Renal cortex interstitium (tissue), 11 donors: ENCODE results near the gene KRT3. TPM values are rescaled to one million over a fixed set of nuclear protein-coding genes. Genes with fewer than 3 reads are reported as not detected.
"Not testable (repeated sequence)": the region's sequence is repeated elsewhere in the genome, so short reads cannot be mapped to it uniquely, and the experiment has no call there.

Source experiments
- DNase-seq, 11 donors: peaks; one replicate each; pipeline ENCODE4 v3.0.0-alpha.2; 2013; ENCODE audit warnings: low read depth in 9 of 11, low spot score in 4 of 11; ENCODE audit errors: extremely low read depth in 1 of 11
- polyA plus RNA-seq, 3 donors: library from polyadenylated mRNA; unstranded; fragments of 120-200 nt; gene quantifications; one replicate each; pipeline ENCODE4 v1.2.1, GENCODE V29; 2013; ENCODE audit not compliant: insufficient read length in 3 of 3

Gene KRT3
- polyA plus RNA-seq, 3 donors = not detected

GRCh38 chr12:52771088-52771487, 24.8 kb downstream of the KRT3 start:
- no peak for DNase-seq

DNA sequence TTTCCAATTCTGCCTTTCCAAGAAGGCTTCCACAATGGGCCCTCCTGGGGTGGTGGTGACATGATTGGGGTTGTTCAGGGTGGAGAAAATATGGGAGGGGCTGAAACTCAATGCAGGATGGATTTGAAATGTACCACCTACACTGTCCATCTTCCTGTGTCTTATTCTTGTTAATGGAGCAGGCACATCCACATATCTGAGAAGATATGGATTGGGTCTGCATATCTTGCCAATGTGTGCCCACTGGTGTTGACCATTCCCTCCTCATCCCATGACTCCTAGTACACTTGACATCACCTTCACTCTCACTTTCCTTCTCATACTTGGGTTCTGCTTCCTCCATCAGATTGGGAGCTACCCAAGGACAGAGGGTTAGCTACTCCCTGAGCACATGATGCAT, 26.0 kb downstream of the KRT3 start:
- no peak for DNase-seq

- DNase-seq = no peak
These were observed 26.6 kb downstream of the KRT3 start for GRCh38 chr12:52769354-52769753.

GRCh38 chr12:52768479-52769200, 27.3 kb downstream of the KRT3 start:
- DNase-seq = no peak

DNA sequence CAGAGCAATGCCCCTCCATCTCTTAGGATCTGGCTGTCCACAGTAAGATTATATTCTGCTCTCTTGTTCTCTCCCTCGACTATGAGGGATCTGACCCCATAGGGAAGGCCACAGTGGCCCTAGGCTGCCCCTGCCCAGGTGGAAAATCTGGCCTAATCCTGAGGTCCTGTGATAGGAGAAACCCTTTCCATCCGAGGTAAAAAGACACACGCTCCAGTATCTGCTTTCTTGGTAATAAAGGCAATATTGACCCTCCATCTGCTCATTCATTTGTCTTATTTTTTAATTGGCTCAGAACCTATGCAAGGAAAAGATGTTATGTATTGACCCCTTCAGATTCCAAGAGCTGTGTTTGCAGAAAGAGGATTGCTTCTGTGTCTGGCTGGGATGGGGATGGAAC, 28.5 kb downstream of the KRT3 start:
- DNase-seq = no peak

DNA sequence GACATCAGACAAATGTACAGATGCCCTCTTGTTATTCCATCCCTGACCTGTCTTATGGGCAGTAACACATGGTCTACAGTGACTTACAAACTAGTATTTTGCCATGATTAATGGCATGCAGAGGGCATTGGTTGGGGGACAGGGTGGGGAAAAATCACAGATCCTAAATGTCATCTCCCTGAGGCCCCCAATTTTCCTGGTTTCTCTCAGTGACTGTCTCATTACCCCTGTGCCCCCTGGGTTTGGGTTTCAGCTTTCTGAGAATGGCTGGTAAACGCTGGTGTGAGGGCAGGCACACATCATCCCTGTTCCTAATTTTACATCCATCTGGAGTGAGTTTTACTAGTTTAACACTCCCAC, 28.9 kb downstream of the KRT3 start:
- DNase-seq = no peak

DNA sequence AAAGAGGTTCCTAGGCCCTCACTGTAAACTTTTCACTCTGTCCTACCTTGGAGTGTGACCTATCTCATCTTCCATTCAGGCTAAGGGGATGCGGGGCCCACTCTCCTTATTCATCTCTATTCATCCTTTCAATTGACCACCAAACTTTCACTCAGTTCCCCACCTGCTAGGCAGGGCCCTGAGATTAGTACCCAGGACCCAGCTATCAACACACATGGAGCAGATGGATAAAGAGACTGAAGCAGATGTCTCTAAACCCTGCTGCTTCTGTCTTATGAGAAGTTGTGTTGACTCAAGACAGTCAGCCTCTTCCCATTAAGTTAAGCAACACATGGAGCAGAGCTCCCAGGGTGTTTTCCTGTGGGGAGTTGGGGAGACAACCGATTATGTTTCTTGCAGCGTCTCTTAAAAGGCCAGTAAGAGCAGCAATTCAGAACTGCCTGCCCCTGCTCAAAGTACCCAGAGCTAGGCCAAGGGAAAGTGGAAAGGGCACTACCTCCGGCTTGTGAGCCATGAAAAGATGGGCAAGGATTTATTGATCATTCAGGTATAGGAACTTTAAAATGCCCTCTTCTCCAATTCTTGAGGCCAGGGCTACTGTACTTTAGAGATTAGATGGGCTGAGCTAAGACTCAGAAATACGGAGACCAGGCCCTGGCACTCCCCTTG, 29.4 kb downstream of the KRT3 start:
- no peak for DNase-seq

GRCh38 chr12:52765702-52766101, 30.2 kb downstream of the KRT3 start:
- DNase-seq = no peak

- DNase-seq = no peak
These were observed 31.9 kb downstream of the KRT3 start for GRCh38 chr12:52763991-52764390.

DNA sequence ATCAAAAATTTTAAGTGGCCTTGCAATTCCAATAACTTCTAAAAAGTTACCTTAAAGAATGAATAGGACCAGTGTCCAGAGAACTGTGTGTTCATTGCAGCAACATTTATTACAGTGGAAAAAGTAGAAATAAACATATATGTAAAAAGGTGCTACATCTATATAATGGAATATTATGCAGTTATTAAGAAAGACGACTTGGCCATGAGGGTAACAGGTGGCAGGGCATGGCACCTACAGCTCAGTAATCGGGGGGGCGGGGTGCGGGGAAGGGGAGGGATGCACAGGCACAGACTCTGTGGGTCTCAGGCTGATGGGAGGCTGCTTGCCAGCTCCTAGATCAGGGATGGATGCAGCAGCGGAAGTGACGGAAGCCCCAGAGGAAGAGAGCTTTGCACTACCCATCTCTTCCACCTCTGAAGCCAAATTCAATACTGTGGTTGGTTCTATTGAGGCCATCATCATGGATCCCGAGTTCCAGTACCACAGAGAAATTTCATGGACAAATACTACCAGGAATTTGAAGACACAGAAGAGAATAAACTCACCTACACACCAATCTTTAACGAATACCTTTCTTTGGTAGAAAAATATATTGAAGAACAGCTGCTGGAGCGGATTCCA, 32.8 kb downstream of the KRT3 start:
- DNase-seq = no peak

DNA sequence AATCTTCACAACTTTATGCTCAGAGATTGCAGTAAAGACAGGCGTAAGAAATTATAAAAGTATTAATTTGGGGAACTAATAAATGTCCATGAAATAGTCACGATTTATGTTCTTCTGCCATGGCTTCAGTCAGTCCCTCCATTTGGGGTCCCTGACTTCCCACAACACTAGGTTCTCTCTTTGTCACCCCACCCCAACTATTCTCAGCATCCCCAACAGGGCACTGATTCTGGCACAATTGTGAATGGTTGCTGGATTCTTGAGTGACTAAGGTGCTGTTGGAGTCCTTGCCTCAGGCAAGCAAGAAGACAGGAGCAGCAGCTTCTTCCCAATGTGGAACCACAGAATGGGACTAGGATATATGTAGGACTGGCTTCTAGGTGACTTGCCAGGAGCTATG, 34.1 kb downstream of the KRT3 start:
- no peak for DNase-seq

DNA sequence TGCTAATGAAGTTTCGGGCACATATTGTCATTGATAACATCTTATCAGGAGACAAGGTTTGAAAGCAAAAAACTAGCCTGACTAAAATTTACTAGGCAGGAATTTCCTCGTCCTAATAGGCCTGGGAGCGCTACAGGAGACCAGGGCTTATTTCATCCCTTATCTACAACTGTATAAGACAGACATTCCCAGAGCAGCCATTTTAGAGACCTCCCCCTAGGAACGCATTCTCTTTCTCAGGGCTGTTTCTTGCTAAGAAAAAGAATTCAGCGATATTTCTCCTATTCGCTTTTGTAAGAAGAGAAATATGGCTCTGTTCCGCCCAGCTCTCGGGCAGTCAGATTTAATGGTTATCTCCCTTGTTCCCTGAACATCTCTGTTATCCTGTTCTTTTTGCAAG, 34.7 kb downstream of the KRT3 start:
- not testable (repeated sequence) for DNase-seq

DNA sequence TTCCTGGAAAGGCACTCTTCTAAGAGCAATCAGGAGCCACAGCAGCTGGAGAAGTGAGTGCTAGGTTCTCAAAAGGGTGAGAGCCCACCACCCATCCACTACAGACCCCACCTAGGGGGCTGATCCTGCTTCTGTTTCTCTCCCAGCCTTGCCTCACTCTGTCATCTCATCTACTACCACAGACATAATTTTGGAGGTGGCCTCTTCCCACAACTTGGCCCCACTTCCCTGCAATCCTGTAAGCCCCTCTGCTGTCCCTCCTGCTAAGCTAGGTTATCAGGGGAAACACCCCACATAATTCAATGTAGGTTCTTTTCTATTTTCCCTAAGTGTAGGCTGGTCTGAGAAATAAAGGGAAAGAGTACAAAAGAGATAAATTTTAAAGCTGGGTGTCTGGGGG, 35.3 kb downstream of the KRT3 start:
- no peak for DNase-seq

GRCh38 chr12:52759695-52760094, 36.2 kb downstream of the KRT3 start:
- no peak for DNase-seq

GRCh38 chr12:52759218-52759617, 36.7 kb downstream of the KRT3 start:
- no peak for DNase-seq

DNA sequence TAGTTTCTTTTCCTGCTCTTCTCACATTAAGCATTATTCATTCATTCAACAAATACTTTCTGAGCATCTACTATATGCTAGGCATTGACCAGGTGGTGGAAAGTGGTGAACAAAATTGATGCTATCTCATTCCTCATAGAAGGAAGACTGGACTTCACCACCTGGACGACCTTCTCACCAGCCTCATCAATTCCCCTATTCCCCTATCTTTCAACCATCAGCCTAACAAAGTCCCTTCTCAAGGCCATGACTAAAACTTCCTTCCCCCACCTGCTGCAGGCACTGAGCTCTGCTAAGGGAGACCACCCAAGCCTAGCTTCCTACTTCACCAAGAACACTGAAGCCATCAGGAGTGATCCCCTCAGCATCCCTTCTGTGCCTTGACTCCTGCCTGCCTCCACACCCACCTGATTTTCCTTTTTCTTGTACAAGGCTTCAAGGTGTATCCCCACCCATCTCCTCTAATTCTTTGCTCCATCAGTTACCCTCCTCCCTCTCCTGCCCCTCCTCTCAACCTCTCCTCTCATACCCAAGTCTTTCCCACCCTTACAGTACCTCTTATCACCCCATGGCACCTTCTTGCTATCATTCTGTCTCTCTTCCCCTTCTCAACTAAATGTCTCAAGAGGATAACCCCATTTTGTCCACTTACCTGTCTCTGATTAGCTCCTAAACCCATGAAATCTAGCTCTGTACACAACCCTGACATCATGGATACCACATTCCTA, 38.3 kb downstream of the KRT3 start:
- no peak for DNase-seq

- no peak for DNase-seq
These were observed 39.5 kb downstream of the KRT3 start for GRCh38 chr12:52756281-52756960.

DNA sequence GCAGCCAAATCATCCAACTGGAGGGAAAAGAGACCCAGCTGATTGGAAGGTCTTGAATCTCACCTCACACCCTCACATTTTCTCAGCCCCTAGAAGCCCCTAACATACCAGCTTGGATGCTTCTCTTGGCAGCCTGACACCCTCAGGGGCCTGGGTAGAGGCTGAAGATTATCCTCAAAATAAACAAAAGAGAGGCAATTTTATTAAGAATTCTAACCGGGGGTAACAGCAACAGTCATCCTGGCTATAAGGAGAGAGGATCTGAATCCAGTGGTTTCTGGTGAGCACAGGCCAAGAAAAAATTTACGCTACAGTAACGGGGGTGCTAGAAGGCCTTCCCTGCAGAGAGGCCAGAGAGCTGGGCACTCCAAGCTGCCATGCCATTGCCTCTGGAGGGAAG, 40.4 kb downstream of the KRT3 start:
- DNase-seq = no peak

DNA sequence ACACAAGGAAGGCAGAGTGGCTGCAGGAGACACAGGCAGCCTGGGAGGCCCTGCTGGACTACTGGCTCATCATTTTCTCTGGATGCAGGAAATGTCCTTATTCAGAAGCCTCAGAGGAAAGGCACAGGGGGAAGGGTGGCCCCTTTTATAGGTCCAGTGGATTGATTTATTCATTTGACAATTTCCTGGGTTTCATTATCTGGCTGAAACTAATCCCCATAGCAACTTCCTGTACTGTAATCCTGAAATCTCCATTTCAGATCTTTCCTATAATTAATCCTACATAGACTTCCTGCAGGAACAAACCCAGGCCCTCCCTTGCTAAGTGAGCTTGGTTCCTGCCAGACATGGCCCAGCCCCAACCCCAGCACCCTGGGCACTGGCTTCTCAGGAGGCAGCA, 41.8 kb downstream of the KRT3 start:
- DNase-seq = peak in 1 of 11 donors; percentile 1
